Stimulated activated naive CD8-positive, alpha-beta T cell treated with anti-CD3 and anti-CD28 coated beads, Interleukin-15, Interleukin-2, amounts not matched to agents 100 U/mL and 50 U/mL, for 24 hours (primary cell): ENCODE measurements around the gene RAD51B.
"Not testable (repeated sequence)": the region's sequence is repeated elsewhere in the genome, so short reads cannot be mapped to it uniquely, and the experiment has no call there.

Experiments used
- ATAC-seq: fragments of 150-1000 bp; cut with Tn5 transposase; one replicate; pipeline ENCODE4 v1.10.0; 2021
- DNase-seq: peaks from one replicate; pipeline ENCODE4 v3.0.0; 2021

The RAD51B gene

GRCh38 chr14:68079941-68080697, 260.5 kb downstream of the RAD51B start:
- DNase-seq: no peak
- no peak for ATAC-seq

GRCh38 chr14:68081489-68081888, 261.9 kb downstream of the RAD51B start:
- DNase-seq (no peak), ATAC-seq (no peak)

DNA sequence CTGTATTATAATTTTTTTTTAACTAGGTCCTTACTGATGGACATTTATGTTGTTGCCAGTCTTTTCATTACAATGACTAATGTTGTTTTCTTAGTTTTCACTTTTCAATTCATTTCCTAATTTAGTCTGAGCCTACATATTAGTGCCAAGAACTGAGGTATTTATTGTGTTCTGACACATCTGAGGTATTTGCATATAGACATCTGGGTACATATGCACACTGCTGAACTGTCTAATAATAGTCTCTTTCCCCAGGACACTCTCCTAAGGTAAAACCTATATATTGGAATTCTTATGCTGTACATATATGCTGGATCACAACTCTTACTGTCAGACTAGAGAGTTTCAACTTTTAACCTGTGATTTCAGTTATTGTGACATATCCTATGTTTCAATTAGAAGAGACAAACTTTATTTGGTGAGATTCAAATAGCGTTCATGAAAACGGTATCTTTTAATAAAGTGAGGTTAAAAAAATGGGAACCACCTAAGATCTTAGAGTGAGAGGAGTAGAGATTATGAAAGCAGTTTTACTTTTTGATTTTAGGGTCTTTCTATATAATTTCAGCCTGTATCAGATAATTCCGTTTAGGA, 263.2 kb downstream of the RAD51B start:
- no peak for ATAC-seq

GRCh38 chr14:68084256-68084655, 264.7 kb downstream of the RAD51B start:
- no peak for DNase-seq
- ATAC-seq: no peak

More for the DNA sequence above, 263.2 kb downstream of the RAD51B start:
- no peak for DNase-seq

GRCh38 chr14:68085742-68086141, 266.2 kb downstream of the RAD51B start:
- ATAC-seq: no peak

DNA sequence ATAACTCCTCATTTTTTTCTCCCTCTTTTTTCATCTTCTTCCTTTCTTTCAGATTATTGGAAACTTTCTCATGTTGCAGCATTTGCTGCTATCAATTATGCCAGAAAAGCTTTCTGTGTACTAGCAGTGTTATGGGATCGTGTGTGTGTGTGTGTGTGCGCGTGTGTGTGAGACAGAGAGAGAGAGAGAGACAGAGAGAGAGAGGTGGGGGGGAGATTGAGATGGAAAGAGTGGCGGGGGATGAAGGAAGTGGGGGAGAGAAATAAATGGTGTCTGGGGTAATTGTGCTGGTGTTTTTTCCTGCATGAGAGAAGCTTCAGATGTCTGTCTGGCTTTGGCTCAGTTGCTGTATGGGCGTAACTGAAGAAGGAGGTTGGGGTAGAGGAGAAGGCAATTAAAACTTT, 268.9 kb downstream of the RAD51B start:
- DNase-seq (no peak), ATAC-seq (no peak)

More at GRCh38 chr14:68085742-68086141, 266.2 kb downstream of the RAD51B start:
- DNase-seq: no peak

DNA sequence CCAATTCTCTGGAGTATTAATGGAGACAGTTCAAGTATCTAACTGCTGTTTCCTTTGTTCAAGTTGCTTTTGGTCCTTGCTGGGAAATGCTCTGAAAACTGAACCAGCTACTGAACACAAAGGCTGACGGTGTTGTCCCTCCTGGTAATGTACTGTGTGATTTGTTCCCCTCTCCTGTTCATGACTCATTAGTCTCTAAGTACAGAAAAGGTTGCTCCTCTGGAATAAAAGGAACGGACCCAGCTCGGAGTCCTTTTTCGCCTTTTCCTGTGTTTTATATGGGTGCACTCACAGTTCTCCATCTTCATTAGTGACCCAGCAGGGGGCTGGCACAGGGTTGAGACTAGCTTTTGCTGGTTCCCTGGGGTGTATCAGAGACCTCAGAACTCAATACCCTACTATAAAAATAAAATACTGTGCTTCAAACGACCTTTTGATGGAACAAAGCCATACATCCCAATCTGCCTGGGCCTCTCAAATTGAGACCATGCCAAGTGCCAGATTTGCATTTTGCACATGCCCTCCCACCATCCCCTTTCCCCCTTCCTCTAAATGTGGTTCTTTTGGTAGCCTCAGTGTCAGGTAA, 269.7 kb downstream of the RAD51B start:
- DNase-seq (no peak), ATAC-seq (no peak)

- no peak for DNase-seq
- peak; percentile 43 for ATAC-seq
These were observed 274.6 kb downstream of the RAD51B start for GRCh38 chr14:68094158-68094557.

DNA sequence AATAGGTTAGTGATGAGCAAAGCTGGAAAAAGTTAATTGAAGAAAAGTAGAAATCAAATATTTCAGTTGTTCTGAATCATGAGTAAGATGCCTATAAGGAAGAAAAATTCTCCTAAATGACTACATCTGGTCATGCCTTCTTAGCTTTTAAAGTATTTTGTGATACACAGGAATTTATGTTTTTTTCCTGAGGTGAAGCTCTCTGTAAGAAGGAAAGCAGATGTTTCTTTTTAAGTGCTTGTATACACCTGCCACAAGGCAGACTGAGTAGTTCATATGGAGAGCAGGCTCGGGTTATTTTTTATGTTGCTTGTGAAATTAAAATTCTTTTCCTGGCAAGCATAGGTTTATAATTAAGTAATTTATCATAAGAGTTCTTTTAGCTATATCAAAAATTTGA, 275.2 kb downstream of the RAD51B start:
- ATAC-seq (no peak), DNase-seq (no peak)

- no peak for DNase-seq
- ATAC-seq: no peak
These were observed 278.1 kb downstream of the RAD51B start for GRCh38 chr14:68097727-68098126.

DNA sequence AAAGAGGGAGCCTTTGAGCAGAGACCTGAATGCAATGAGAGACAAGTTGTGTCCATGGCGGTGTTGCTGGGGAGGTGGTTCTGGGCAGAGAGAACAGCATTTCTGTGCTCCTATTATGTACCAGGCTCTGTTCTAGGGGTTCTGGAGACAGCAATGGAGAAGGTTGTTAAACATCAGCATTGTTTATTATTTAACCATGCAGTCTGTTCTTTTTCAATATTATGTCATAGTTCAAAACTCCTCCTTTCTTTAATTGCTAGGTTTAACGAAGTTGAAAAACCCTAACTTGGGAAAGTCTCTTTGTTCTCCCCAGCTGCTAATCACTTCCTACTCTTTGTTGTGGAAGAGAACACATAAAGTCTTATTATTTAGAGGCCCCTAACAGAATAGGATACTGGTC, 279.3 kb downstream of the RAD51B start:
- DNase-seq (no peak), ATAC-seq (no peak)

DNA sequence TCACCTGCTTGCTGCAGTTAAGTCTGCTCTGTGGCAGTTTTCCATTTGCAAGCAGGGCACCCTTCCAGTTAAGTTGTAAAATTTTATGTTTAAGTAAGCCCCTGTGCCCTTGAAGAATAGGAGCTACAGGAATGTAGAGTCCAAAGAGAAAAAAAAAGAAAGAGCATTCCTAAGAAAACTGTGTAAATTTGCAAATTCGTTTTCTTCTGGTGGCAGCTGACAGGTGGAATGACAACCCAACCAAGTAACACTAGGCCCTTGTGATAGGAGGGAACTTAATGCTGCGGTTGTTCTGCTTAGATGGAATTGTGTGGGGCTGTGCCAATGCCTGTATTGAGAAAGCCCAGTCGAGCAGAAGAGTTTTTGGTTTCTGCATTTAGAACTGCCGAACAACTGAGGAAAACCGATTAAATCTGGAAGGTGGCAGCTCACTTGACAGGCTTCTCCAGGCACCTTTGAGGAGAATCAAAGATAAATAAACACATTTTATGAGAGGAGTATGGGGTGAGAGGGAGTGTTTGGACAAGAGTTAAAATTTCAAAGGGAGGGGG, 280.0 kb downstream of the RAD51B start:
- no peak for DNase-seq
- ATAC-seq: no peak

GRCh38 chr14:68101715-68102301, 282.2 kb downstream of the RAD51B start:
- not testable (repeated sequence) for ATAC-seq, DNase-seq

GRCh38 chr14:68103853-68104252, 284.3 kb downstream of the RAD51B start:
- no peak for ATAC-seq
- DNase-seq: no peak

DNA sequence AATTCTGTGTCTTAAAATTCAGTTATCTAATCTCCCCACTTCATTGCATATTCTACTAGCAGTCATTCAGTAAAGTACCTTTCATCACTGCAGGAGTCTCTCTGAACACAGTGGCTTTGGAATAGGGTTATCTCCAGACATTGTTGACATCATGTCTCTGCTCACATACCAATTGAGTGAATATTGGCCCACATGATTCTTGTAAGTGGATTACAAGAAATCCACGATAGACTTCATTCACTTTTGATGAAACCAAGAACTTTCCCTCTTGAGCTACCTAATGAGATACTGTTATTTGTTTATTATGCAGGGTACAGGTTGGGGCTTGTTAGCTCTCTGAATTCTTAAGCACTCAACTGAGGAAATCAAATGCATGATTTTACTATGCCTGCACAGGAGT, 284.9 kb downstream of the RAD51B start:
- DNase-seq (no peak), ATAC-seq (no peak)

- ATAC-seq (no peak), DNase-seq (no peak)
These were observed 286.2 kb downstream of the RAD51B start for GRCh38 chr14:68105816-68106215.

DNA sequence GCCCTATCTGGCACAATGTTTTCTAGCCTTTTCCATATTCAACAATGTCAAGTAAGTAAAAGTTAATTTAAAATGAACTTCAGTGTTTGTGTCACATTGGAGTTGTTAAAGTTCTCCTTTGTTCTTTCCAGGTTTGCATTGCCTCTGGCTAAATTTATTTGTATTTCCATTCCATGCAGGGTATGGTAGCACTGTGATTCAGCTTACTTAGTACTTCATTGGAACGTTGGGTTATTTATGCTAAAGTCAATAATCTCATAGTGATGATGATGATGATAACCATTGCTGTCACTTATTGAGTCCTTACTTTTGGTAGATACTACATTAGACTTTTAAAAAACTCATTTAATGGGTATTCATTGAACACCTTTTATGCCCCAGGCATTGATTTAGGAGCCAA, 286.9 kb downstream of the RAD51B start:
- ATAC-seq (no peak), DNase-seq (no peak)

- ATAC-seq (no peak), DNase-seq (no peak)
These were observed 287.3 kb downstream of the RAD51B start for GRCh38 chr14:68106905-68107304.

DNA sequence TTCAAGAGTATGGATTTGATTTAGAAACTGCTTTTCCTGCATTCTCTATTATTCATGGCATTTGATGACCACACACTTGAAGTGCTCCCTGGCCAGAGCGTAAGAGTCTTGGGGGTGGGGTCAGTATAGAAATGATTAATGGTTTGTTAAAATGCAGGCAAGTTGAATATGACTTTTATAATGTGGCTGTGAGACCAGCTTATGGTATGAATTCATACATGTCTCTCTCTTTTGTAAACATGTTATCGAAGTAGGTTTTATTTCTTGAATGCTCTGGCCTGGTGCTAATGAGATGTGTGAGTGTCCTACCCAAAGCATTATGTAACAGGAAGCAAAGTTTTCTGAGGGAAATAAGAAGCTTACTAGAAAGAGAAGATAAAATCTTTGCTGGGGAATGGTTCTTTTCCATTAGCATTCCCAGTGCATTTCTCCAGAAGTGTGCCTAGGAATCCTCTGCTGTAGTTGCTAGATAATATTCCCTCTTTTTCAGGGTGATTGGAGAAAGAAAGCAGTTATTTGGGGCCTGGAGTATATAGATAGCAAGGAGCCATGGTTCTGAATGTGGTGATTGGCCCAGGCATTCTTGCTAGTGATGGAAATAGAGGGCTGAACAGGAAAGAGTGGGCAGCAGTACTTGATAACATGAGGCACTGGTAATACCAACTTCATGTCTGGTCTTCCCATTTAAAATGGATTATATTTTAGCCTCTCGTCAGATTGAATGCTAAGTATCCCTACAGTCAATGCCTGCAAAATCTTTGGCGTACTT, 289.7 kb downstream of the RAD51B start:
- ATAC-seq (no peak), DNase-seq (no peak)

DNA sequence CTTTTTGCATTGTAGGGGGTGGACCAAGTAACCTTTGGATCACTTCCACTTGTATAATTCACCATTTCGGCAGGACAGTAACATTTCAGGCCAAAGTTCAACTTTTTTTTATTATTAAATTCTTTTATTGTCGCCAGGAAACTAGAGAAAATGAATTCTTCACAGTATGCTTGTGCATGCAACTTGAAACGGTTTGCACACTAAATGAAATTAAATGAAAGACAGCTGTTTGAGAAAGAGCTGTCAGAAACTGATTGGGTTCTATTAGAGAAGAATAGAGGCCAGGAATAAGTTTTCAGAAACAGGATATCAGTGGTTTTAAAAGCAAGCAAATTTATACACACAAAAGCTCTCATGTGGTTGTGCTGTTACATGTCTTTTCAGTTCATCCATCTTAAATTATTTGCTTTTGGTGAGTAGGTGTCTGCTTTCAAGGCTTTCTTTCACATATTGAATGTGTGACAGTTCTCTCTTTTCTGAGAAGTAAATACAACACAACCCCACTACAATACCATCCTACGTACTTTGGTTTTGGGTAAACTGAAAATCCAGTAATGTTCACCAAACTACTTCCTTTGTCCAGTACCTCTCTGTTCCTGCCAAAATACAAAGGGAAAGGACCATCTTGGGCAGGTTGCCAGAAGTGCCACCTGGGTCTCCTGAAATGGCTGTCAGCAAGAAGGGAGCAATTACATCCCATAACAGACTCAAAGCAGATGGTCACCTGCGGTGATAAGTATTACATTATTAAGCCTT, 291.7 kb downstream of the RAD51B start:
- ATAC-seq (no peak), DNase-seq (no peak)

- ATAC-seq (no peak), DNase-seq (no peak)
These were observed 292.3 kb downstream of the RAD51B start for GRCh38 chr14:68111853-68112270.
